ENCODE results near the gene DMRTC2. TPM values are rescaled to one million over a fixed set of nuclear protein-coding genes. Genes with fewer than 3 reads are reported as not detected.
A peak's percentile ranks its signal among the peaks of the same experiment; 100 is the strongest.

Gene DMRTC2
- total and polyA plus RNA-seq, 2 donors (not counting 1 experiment from before 2014, with no cell fraction given) = not detected

DNA sequence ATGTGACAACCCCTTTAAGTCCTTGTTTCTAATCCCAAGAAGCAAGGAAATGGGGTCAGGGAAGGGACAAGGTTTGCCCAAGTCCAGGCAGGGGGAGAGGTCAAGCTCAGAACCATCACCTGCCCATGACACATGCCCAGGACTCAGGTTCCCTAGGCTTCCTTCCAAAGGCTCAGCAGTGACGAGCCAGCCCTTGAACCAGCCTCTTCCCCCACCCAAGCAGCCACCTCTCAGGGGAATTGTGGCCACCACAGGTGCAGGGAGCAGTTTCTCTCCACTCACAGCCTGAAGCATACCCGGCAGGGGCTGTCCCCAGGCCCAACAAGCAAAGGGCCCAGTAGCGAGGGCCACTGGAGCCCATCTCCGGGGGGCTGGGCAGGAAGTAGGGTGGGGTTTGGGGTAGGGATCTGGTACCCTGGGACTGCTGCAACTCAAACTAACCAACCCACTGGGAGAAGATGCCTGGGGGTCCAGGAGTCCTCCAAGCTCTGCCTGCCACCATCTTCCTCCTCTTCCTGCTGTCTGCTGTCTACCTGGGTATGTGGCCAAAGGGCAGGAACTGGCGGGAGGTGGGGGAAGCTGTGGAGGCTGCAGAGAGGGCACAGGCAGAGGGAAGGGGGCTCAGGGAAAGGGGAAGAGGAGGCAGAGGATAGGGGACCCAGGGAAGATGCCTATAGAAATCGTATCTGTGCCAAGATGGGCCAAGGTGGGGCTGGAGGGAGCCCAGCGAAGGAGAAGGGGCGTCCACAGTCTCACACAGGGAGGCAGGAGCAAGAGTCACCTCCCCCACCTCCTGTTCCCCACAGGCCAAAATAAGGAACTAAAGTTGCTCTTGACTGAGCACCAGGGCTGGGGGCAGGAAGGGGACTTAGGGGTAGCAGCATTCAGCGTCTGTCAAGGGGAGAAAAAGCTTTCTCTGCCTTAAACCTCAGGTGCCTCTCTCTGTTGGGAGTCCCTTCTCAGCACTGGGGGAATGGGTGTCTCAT, 32.3 kb downstream of the DMRTC2 start, which contains the start of gene CD79A:
TSS of gene CD79A (plus strand) at position 433 of the 986 bp plus-strand sequence. CDS start at position 459, 26 bp downstream.
- no peak within 1 kb of the TSS for H2AFZ ChIP-seq (ENCODE audit: insufficient read depth, low read depth, low read length, poor library complexity, severe bottlenecking)
- peak within 1 kb of the TSS; percentile 92 for H3K9ac ChIP-seq (ENCODE audit: low read length)
- H3K36me3 ChIP-seq (replicated peaks in 1 of 2; ENCODE audit: control extremely low read depth in 1 of 2, control insufficient read depth in 1 of 2, extremely low read depth in 1 of 2, insufficient read depth in 2 of 2, low read length in 1 of 2) = peaks cover 0 to 42% of the 10 kb centered on the region in 2 experiments
- H3K4me3 ChIP-seq (ENCODE audit: control extremely low read depth in 1 of 5, extremely low read depth in 1 of 5, insufficient read depth in 1 of 5, low read depth in 2 of 5, low read length in 4 of 5) = peak within 1 kb of the TSS; percentile 82 to 100 (median 94)
- Mint-ChIP-seq H3K27me3 (no peaks in the 10 kb centered on the region), H3K27ac (peak within 1 kb of the TSS; percentile 99), H3K9me3 (ENCODE audit: insufficient read depth) (no peaks in the 10 kb centered on the region), H3K4me3 (peak within 1 kb of the TSS; percentile 97), H3K4me1 (peaks cover 74% of the 10 kb centered on the region)
- H3K9me3 ChIP-seq (ENCODE audit: control extremely low read depth in 1 of 3, control insufficient read depth in 2 of 3, insufficient read depth in 1 of 3, low read length in 2 of 3) = no peaks in the 10 kb centered on the region
- ATAC-seq (ENCODE audit: low read depth) = peak; percentile 70
- H3K4me2 ChIP-seq (replicated peaks; ENCODE audit: low read depth, low read length, poor library complexity, severe bottlenecking) = peak within 1 kb of the TSS; percentile 84
- H3K27me3 ChIP-seq (replicated peaks in 1 of 4; ENCODE audit: control extremely low read depth in 1 of 4, control insufficient read depth in 3 of 4, insufficient read depth in 4 of 4, low read length in 3 of 4) = no peaks in the 10 kb centered on the region
- peak; percentile 97 for DNase-seq
- ChIA-PET POLR2A (interaction anchor here (0.6 to 6.6 kb wide), 12 partner anchors 11 to 1442 kb away, joined by 3 to 94 read pairs (median 4); partner anchors contain the start of genes RABAC1 and RPS19), CTCF (interaction anchor here (0.6 to 17.0 kb wide), 6 partner anchors 10 to 208 kb away, joined by 3 to 331 read pairs (median 44); partner anchors contain the start of gene RPS19)
- WGBS (ENCODE audit: insufficient coverage) = 0% methylated on average over 5 of the region's 9 CpGs
- H4K20me1 ChIP-seq (ENCODE audit: control insufficient read depth, insufficient read depth, low read length, poor library complexity, severe bottlenecking) = peaks cover 44% of the 10 kb centered on the region
- intact Hi-C loops (cut with micrococcal nuclease) = loop anchor here (1.0 to 10.0 kb wide), 4 partner anchors 10 to 612 kb away; partner anchors contain the start of gene HNRNPUL1
- H3K4me1 ChIP-seq (ENCODE audit: control insufficient read depth in 2 of 2, insufficient read depth in 2 of 2, low read length in 2 of 2) = peaks cover 73 to 91% of the 10 kb centered on the region in 2 donors
- H3K79me2 ChIP-seq (ENCODE audit: control insufficient read depth, insufficient read depth, low read length) = peaks cover 70% of the 10 kb centered on the region
- TF ChIP-seq, protein P1, sequence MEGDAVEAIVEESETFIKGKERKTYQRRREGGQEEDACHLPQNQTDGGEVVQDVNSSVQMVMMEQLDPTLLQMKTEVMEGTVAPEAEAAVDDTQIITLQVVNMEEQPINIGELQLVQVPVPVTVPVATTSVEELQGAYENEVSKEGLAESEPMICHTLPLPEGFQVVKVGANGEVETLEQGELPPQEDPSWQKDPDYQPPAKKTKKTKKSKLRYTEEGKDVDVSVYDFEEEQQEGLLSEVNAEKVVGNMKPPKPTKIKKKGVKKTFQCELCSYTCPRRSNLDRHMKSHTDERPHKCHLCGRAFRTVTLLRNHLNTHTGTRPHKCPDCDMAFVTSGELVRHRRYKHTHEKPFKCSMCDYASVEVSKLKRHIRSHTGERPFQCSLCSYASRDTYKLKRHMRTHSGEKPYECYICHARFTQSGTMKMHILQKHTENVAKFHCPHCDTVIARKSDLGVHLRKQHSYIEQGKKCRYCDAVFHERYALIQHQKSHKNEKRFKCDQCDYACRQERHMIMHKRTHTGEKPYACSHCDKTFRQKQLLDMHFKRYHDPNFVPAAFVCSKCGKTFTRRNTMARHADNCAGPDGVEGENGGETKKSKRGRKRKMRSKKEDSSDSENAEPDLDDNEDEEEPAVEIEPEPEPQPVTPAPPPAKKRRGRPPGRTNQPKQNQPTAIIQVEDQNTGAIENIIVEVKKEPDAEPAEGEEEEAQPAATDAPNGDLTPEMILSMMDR (IDR thresholded peaks at IDR 0.05) = no peak
- TF ChIP-seq EZH2 (IDR thresholded peaks at IDR 0.05; ENCODE audit: borderline replicate concordance, insufficient read depth, low read depth, low read length, poor library complexity, severe bottlenecking) = no peak
- peak within 1 kb of the TSS; percentile 96 to 98 for H3K27ac ChIP-seq (ENCODE audit: low read length in 2 of 2)
